ENCODE results near the gene RUBCNL.
"Not testable (repeated sequence)": the region's sequence is repeated elsewhere in the genome, so short reads cannot be mapped to it uniquely, and the experiment has no call there.

RUBCNL gene

GRCh38 chr13:46387064-46387851 is at the start of gene RUBCNL:
RUBCNL (minus strand) TSS chr13:46387252; CDS start chr13:46372475, 14,777 bp downstream.
- Mint-ChIP-seq H3K4me1 (peaks cover 24% of the 10 kb centered on the region), H3K4me3 (peak within 1 kb of the TSS; percentile 80), H3K27ac (peak within 1 kb of the TSS; percentile 47), H3K36me3 (ENCODE audit: low read depth) (no peaks in the 10 kb centered on the region), H3K9me3 (no peaks in the 10 kb centered on the region), H3K27me3 (peaks cover 36% of the 10 kb centered on the region)
- DNase-seq (peak; percentile 56), ATAC-seq (peak; percentile 81)

- H3K9me3 Mint-ChIP-seq; ATAC-seq; H3K27me3 Mint-ChIP-seq; H3K36me3 Mint-ChIP-seq (ENCODE audit: low read depth); H3K4me3 Mint-ChIP-seq; H3K4me1 Mint-ChIP-seq; H3K27ac Mint-ChIP-seq; DNase-seq: not testable (repeated sequence)
These were observed 42.5 kb upstream of the RUBCNL start for GRCh38 chr13:46429558-46429957.

GRCh38 chr13:46405457-46405856 is 18.4 kb upstream of the RUBCNL start:
- Mint-ChIP-seq H3K36me3 (ENCODE audit: low read depth) (no peaks in the 10 kb centered on the region), H3K4me1 (peaks cover 16% of the 10 kb centered on the region), H3K27me3 (no peaks in the 10 kb centered on the region), H3K4me3 (no peak overlapping the region), H3K27ac (no peak overlapping the region), H3K9me3 (no peaks in the 10 kb centered on the region)
- ATAC-seq (no peak), DNase-seq (no peak)

- no peak overlapping the region for H3K4me3 Mint-ChIP-seq
- H3K4me1 Mint-ChIP-seq, result peaks cover 16% of the 10 kb centered on the region
- H3K27ac Mint-ChIP-seq, result no peak overlapping the region
- no peaks in the 10 kb centered on the region for H3K9me3 Mint-ChIP-seq
- DNase-seq (no peak), ATAC-seq (no peak)
- H3K36me3 Mint-ChIP-seq (ENCODE audit: low read depth), result no peaks in the 10 kb centered on the region
- H3K27me3 Mint-ChIP-seq, result no peaks in the 10 kb centered on the region
These were observed 17.7 kb upstream of the RUBCNL start for GRCh38 chr13:46404733-46405100.

GRCh38 chr13:46403851-46404732 is 17.0 kb upstream of the RUBCNL start:
- H3K4me3 Mint-ChIP-seq, result no peak overlapping the region
- H3K36me3 Mint-ChIP-seq (ENCODE audit: low read depth), result no peaks in the 10 kb centered on the region
- H3K4me1 Mint-ChIP-seq, result peaks cover 16% of the 10 kb centered on the region
- H3K27me3 Mint-ChIP-seq, result no peaks in the 10 kb centered on the region
- no peak for ATAC-seq
- H3K27ac Mint-ChIP-seq, result no peak overlapping the region
- no peaks in the 10 kb centered on the region for H3K9me3 Mint-ChIP-seq
- DNase-seq, result no peak

GRCh38 chr13:46402178-46402577 is 15.1 kb upstream of the RUBCNL start:
- Mint-ChIP-seq H3K36me3 (ENCODE audit: low read depth) (no peaks in the 10 kb centered on the region), H3K27ac (no peak overlapping the region), H3K9me3 (no peaks in the 10 kb centered on the region), H3K4me3 (no peak overlapping the region), H3K27me3 (no peaks in the 10 kb centered on the region), H3K4me1 (peaks cover 16% of the 10 kb centered on the region)
- DNase-seq, result no peak
- no peak for ATAC-seq

GRCh38 chr13:46401432-46401831 is 14.4 kb upstream of the RUBCNL start:
- H3K4me1 Mint-ChIP-seq, result peaks cover 16% of the 10 kb centered on the region
- no peaks in the 10 kb centered on the region for H3K27me3 Mint-ChIP-seq
- no peak overlapping the region for H3K4me3 Mint-ChIP-seq
- H3K27ac Mint-ChIP-seq, result no peak overlapping the region
- H3K9me3 Mint-ChIP-seq, result no peaks in the 10 kb centered on the region
- no peaks in the 10 kb centered on the region for H3K36me3 Mint-ChIP-seq (ENCODE audit: low read depth)
- DNase-seq, result no peak
- ATAC-seq, result no peak

GRCh38 chr13:46396341-46396740 is 9.3 kb upstream of the RUBCNL start:
- Mint-ChIP-seq H3K4me1 (peaks cover 14% of the 10 kb centered on the region), H3K9me3 (no peaks in the 10 kb centered on the region), H3K4me3 (no peak overlapping the region), H3K36me3 (ENCODE audit: low read depth) (no peaks in the 10 kb centered on the region), H3K27ac (no peak overlapping the region), H3K27me3 (no peaks in the 10 kb centered on the region)
- DNase-seq, result no peak
- ATAC-seq, result no peak

GRCh38 chr13:46392967-46393366 is 5.9 kb upstream of the RUBCNL start:
- H3K27ac Mint-ChIP-seq, result no peak overlapping the region
- DNase-seq (no peak), ATAC-seq (peak; percentile 84)
- no peaks in the 10 kb centered on the region for H3K9me3 Mint-ChIP-seq
- H3K27me3 Mint-ChIP-seq, result peaks cover 6% of the 10 kb centered on the region
- peaks cover 28% of the 10 kb centered on the region for H3K4me1 Mint-ChIP-seq
- no peaks in the 10 kb centered on the region for H3K36me3 Mint-ChIP-seq (ENCODE audit: low read depth)
- no peak overlapping the region for H3K4me3 Mint-ChIP-seq

GRCh38 chr13:46389457-46390451 is 2.7 kb upstream of the RUBCNL start:
- no peaks in the 10 kb centered on the region for H3K36me3 Mint-ChIP-seq (ENCODE audit: low read depth)
- peaks cover 32% of the 10 kb centered on the region for H3K27me3 Mint-ChIP-seq
- no peak overlapping the region for H3K4me3 Mint-ChIP-seq
- DNase-seq (peak; percentile 23), ATAC-seq (no peak)
- no peaks in the 10 kb centered on the region for H3K9me3 Mint-ChIP-seq
- H3K4me1 Mint-ChIP-seq, result peaks cover 35% of the 10 kb centered on the region
- peak overlapping the region; percentile 1 for H3K27ac Mint-ChIP-seq

- H3K9me3 Mint-ChIP-seq, result no peaks in the 10 kb centered on the region
- H3K36me3 Mint-ChIP-seq (ENCODE audit: low read depth), result no peaks in the 10 kb centered on the region
- DNase-seq (no peak), ATAC-seq (no peak)
- no peak overlapping the region for H3K27ac Mint-ChIP-seq
- no peak overlapping the region for H3K4me3 Mint-ChIP-seq
- peaks cover 32% of the 10 kb centered on the region for H3K4me1 Mint-ChIP-seq
- peaks cover 32% of the 10 kb centered on the region for H3K27me3 Mint-ChIP-seq
These were observed 1.8 kb upstream of the RUBCNL start for GRCh38 chr13:46388846-46389245.

- Mint-ChIP-seq H3K4me1 (peaks cover 30% of the 10 kb centered on the region), H3K27ac (no peak overlapping the region), H3K27me3 (peaks cover 33% of the 10 kb centered on the region)
These were observed 1.3 kb upstream of the RUBCNL start for GRCh38 chr13:46388308-46388707.

GRCh38 chr13:46386392-46387063 is 524 bp downstream of the RUBCNL start:
- H3K4me1 Mint-ChIP-seq, result peaks cover 28% of the 10 kb centered on the region
- H3K9me3 Mint-ChIP-seq, result no peaks in the 10 kb centered on the region
- DNase-seq, result no peak
- H3K27me3 Mint-ChIP-seq, result peaks cover 39% of the 10 kb centered on the region
- no peaks in the 10 kb centered on the region for H3K36me3 Mint-ChIP-seq (ENCODE audit: low read depth)
- peak overlapping the region; percentile 39 for H3K27ac Mint-ChIP-seq
- H3K4me3 Mint-ChIP-seq, result peak overlapping the region; percentile 80
- no peak for ATAC-seq

More at GRCh38 chr13:46388308-46388707, 1.3 kb upstream of the RUBCNL start:
- DNase-seq (no peak), ATAC-seq (no peak)
- Mint-ChIP-seq H3K4me3 (no peak overlapping the region), H3K36me3 (ENCODE audit: low read depth) (no peaks in the 10 kb centered on the region), H3K9me3 (no peaks in the 10 kb centered on the region)

GRCh38 chr13:46385946-46386345 is 1.1 kb downstream of the RUBCNL start:
- ATAC-seq, result no peak
- peak overlapping the region; percentile 80 for H3K4me3 Mint-ChIP-seq
- H3K27ac Mint-ChIP-seq, result no peak overlapping the region
- no peaks in the 10 kb centered on the region for H3K9me3 Mint-ChIP-seq
- H3K4me1 Mint-ChIP-seq, result peaks cover 28% of the 10 kb centered on the region
- no peak for DNase-seq
- peaks cover 39% of the 10 kb centered on the region for H3K27me3 Mint-ChIP-seq
- no peaks in the 10 kb centered on the region for H3K36me3 Mint-ChIP-seq (ENCODE audit: low read depth)

Measured in activated naive CD8-positive, alpha-beta T cell treated with anti-CD3 and anti-CD28 coated beads, Interleukin-2, amount 50 U/mL, for 24 hours (primary cell).